Prostate gland (tissue), 2 donors: ENCODE data around the gene PRICKLE3. TPM values are rescaled to one million over a fixed set of nuclear protein-coding genes. Genes with fewer than 3 reads are reported as not detected.
A peak's percentile ranks its signal among the peaks of the same experiment; 100 is the strongest.

ENCODE experiments used
- DNase-seq: peaks from one replicate; pipeline ENCODE4 v3.0.0-alpha.2; 2019; ENCODE audit warnings: low spot score
- H3K27ac ChIP-seq, 2 donors: fragments of 200-600 bp; sonication (generic); 2 replicates each; pipeline ENCODE4 v1.5.1; 2017 to 2019
- H3K27me3 ChIP-seq: fragments of 200-600 bp; sonication (generic); replicated peaks from 2 replicates; pipeline ENCODE4 v1.5.1; 2019; ENCODE audit not compliant: insufficient read depth
- H3K36me3 ChIP-seq, 2 donors: fragments of 200-600 bp; sonication (generic); 1 replicate in 1 of 2; 2 replicates in 1 of 2; pipeline versions ENCODE4 v1.5.1 to v1.8.1; 2017 to 2019
- H3K4me1 ChIP-seq: fragments of 200-600 bp; sonication (generic); replicated peaks from 2 replicates; pipeline ENCODE4 v1.5.1; 2019
- H3K4me3 ChIP-seq, 2 donors: fragments of 200-600 bp; sonication (generic); 2 replicates each; pipeline ENCODE4 v1.5.1; 2017 to 2019
- H3K9me3 ChIP-seq: fragments of 200-600 bp; sonication (generic); 2 replicates; pipeline ENCODE4 v1.5.1; 2017
- POLR2A ChIP-seq: fragments of 450-650 bp; IDR thresholded peaks from one replicate; pipeline ENCODE4 v1.6.1; 2016; ENCODE audit warnings: antibody characterized with exemption, mild to moderate bottlenecking
- POLR2AphosphoS5 ChIP-seq: sonication (generic); formaldehyde crosslinking; IDR thresholded peaks from one replicate; pipeline ENCODE4 v1.6.1; 2017; ENCODE audit warnings: antibody characterized with exemption
- WGBS: methylation state at CpG from one replicate; pipeline ENCODE4 v1.1.5; 2018; 5-methylcytosine and 5-hydroxymethylcytosine counted together
- intact Hi-C: fragments of 100-400 bp; cut with DNase I; formaldehyde crosslinking; loops from one replicate; pipeline ENCODE4 v1.14.2; 2022
- total RNA-seq, 2 donors: library from RNA; depleted of rRNA; stranded (reverse); fragments of >200 nt; gene quantifications; one replicate each; pipeline ENCODE4 v1.1.0, GENCODE V29; 2016
- TF ChIP-seq, protein P1 (sequence below), 4 experiments: fragments of 200-600 bp in 2 of 4; fragments of 450-650 bp in 2 of 4; sonication (generic) in 2 of 4; IDR thresholded peaks; 1 replicate in 3 of 4; 2 replicates in 1 of 4; pipeline ENCODE4 v1.5.1; 2016 to 2019; ENCODE audit warnings: antibody characterized with exemption in 4 of 4, mild to moderate bottlenecking in 2 of 4, moderate library complexity in 2 of 4

PRICKLE3 gene
- total RNA-seq, 2 donors from 2014 or later: 17.4 to 20.5 TPM

DNA sequence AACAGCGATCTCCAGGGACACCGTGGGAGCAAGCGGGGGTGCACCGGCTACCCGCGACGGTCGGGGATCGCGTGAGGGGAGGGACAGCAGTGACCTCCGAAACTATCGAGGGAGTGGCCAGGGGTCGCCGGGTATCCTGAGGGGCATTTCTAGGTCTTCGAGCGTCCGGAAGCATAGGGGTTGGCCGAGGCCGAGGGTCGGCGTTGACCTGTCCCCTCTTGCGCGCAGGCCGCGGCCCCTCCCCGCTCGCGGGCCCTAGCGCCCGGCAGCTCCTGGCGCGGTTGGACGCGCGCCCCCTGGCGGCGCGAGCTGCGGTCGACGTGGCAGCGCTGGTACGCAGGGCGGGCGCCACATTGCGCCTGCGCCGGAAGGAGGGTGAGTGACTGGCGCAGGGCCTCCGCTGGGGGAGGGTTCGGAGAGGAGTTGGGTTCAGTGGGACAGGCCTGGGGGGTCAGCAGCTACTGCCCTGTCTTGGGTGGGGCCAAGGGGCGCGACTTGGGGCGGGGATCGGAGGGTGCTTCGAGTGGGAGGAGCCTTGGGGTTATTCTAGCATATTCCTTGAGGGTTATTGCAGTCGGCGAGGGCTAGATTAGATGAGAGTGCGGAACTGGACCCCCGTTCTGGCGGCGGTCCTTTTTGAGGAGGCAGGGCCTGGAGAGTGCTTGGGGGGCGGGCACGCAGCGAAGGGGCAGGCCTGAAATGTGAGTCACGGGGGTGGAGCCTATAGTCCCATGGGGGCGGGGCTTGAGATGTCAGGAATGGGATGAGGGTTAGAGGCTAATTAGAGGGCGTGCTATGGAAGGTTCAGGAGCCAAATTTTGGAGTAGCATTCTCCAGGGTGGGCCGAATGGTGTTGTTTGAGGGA lies 22.4 kb downstream of the PRICKLE3 start:
- Histone ChIP-seq H3K27me3 (no peaks in the 10 kb centered on the region), H3K9me3 (no peaks in the 10 kb centered on the region), H3K27ac (peak overlapping the region; percentile 89 to 93), H3K4me1 (no peaks in the 10 kb centered on the region), H3K4me3 (peak overlapping the region; percentile 22 to 29), H3K36me3 (no peaks in the 10 kb centered on the region)
- WGBS: 3% methylated on average over 11 of the region's 69 CpGs
- peak; percentile 71 for DNase-seq
- TF ChIP-seq, protein P1, sequence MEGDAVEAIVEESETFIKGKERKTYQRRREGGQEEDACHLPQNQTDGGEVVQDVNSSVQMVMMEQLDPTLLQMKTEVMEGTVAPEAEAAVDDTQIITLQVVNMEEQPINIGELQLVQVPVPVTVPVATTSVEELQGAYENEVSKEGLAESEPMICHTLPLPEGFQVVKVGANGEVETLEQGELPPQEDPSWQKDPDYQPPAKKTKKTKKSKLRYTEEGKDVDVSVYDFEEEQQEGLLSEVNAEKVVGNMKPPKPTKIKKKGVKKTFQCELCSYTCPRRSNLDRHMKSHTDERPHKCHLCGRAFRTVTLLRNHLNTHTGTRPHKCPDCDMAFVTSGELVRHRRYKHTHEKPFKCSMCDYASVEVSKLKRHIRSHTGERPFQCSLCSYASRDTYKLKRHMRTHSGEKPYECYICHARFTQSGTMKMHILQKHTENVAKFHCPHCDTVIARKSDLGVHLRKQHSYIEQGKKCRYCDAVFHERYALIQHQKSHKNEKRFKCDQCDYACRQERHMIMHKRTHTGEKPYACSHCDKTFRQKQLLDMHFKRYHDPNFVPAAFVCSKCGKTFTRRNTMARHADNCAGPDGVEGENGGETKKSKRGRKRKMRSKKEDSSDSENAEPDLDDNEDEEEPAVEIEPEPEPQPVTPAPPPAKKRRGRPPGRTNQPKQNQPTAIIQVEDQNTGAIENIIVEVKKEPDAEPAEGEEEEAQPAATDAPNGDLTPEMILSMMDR (IDR thresholded peaks at IDR 0.05): peak; percentile 77 to 96 (median 87)
- TF ChIP-seq POLR2AphosphoS5 (peak; percentile 28), POLR2A (peak; percentile 55)
- intact Hi-C loops: no loop called here

DNA sequence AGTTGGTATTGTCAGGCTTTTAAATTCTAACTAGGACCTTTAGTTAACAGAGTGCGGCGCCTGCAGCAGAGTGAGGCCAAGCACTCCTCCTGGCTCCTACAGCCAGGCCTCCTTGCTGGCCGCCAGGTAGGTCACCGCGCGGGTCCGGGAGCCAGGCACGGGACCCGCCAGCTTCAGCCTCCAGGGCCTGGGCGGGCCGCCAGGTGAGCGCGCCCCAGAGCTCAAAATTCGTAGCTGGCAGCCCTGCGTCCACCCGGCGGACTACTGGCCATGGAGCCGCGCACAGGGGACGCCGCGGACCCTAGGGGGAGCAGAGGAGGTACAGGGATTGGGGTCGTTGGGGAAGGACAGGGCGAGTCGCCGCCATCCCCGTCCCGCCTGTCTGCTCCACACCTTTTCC lies 23.6 kb downstream of the PRICKLE3 start, which contains the start of gene MAGIX:
MAGIX (plus strand) TSS at position 139 of the 400 bp plus-strand sequence; CDS start at position 271, 132 bp downstream.
- no peaks in the 10 kb centered on the region for H3K27me3 ChIP-seq
- WGBS: 36% methylated on average over 2 of the region's 28 CpGs
- H3K4me3 ChIP-seq: peak within 1 kb of the TSS; percentile 22 to 29
- no peak for DNase-seq
- intact Hi-C loops: no loop called here
- H3K9me3 ChIP-seq: no peaks in the 10 kb centered on the region
- peak within 1 kb of the TSS; percentile 89 to 93 for H3K27ac ChIP-seq
- TF ChIP-seq, protein P1 (IDR thresholded peaks at IDR 0.05): peak in 1 of 4 experiments; percentile 11
- TF ChIP-seq POLR2A: no peak
- TF ChIP-seq POLR2AphosphoS5: no peak
- no peaks in the 10 kb centered on the region for H3K36me3 ChIP-seq
- H3K4me1 ChIP-seq: no peaks in the 10 kb centered on the region

DNA sequence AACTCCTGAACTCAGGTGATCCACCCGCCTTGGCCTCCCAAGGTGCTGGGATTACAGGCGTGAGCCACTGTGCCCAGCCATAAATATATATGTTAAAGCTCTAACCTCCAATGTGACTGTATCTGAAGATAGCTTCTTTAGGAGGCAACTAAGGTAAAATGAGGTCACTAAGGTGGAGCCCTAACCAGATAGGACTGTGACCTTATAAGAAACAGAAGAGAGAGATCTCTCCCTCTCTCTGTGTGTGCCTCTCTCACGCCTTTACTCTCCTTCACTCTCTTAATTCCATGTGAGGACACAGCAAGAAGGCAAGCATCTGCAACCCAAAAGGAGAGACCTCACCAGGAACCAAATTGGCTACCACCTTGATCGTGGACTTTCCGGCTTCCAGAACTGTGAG lies 24.5 kb downstream of the PRICKLE3 start:
- Histone ChIP-seq H3K4me3 (no peak overlapping the region), H3K36me3 (no peaks in the 10 kb centered on the region), H3K27me3 (no peaks in the 10 kb centered on the region), H3K4me1 (no peaks in the 10 kb centered on the region), H3K27ac (no peak overlapping the region), H3K9me3 (no peaks in the 10 kb centered on the region)
- no peak for DNase-seq
- no peak for TF ChIP-seq POLR2AphosphoS5
- TF ChIP-seq, protein P1 (IDR thresholded peaks at IDR 0.05): no peak
- no peak for TF ChIP-seq POLR2A
- 99% methylated on average over 5 of the region's 5 CpGs for WGBS
- intact Hi-C loops: no loop called here

DNA sequence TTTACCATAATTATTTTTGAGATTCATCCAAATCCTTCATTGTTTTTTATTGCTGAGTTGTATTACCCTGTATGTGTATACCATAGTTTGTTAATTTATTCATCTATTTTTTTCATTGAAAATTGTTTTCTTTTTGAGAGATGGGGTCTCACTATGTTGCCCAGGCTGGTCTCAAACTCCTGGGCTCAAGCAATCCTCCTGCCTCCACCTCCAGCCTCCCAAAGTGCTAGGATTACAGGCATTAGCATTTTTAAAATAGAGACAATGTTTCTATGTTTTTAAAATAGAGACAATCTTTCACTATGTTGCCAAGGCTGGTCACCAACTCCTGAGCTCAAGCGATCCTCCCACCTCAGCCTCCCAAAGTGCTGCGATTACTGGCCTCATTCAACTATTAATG lies 25.3 kb downstream of the PRICKLE3 start:
- no peak for TF ChIP-seq POLR2AphosphoS5
- no peak for TF ChIP-seq POLR2A
- TF ChIP-seq, protein P1 (IDR thresholded peaks at IDR 0.05): no peak
- 100% methylated on average over 2 of the region's 2 CpGs for WGBS
- Histone ChIP-seq H3K27me3 (no peaks in the 10 kb centered on the region), H3K27ac (no peak overlapping the region), H3K4me1 (no peaks in the 10 kb centered on the region), H3K36me3 (no peaks in the 10 kb centered on the region), H3K9me3 (no peaks in the 10 kb centered on the region), H3K4me3 (no peak overlapping the region)
- intact Hi-C loops: no loop called here
- DNase-seq: no peak
